Lower leg skin (tissue), 3 donors: ENCODE data around the gene PLCG2.

Experiments
- CTCF ChIP-seq, 3 donors: fragments of 450-650 bp; IDR thresholded peaks; one replicate each; pipeline ENCODE4 v1.5.1; 2016; ENCODE audit warnings: antibody characterized with exemption in 3 of 3, mild to moderate bottlenecking in 3 of 3, moderate library complexity in 2 of 3
- POLR2A ChIP-seq, 2 donors: fragments of 450-650 bp; IDR thresholded peaks; one replicate each; pipeline ENCODE4 v1.6.1; 2016 to 2017; ENCODE audit warnings: antibody characterized with exemption in 2 of 2, mild to moderate bottlenecking in 1 of 2, moderate library complexity in 1 of 2

GRCh38 chr16:81908466-81909262 lies 129.6 kb downstream of the PLCG2 start:
- TF ChIP-seq CTCF (IDR thresholded peaks at IDR 0.05) (no peak), POLR2A (IDR thresholded peaks at IDR 0.05) (no peak)
